Superior temporal gyrus (tissue), 1 donor: ENCODE measurements around the gene POLA2.

ENCODE experiments used
- DNase-seq: peaks from one replicate; pipeline ENCODE4 v3.0.0-alpha.2; 2016; ENCODE audit errors: extremely low spot score

The POLA2 gene

GRCh38 chr11:65286686-65287085 lies 24.9 kb downstream of the POLA2 start:
- DNase-seq: no peak

DNA sequence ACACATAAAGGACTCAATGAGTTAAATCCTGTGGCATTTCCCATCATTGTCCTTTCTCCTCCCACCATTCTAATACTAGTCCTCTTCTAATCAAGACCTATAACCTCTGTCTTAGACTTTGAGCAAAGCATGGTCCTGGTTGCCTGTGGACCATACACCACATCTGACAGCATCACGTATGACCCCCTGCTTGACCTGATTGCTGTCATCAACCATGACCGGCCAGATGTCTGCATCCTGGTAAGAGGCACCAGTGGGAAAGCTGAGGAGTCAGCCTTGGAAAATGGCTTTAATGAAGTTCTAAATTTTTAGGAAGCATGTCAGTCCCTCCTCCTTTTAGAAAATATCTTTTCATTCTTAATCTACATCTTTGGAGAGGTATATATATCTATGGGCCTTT lies 25.8 kb downstream of the POLA2 start:
- DNase-seq: no peak

DNA sequence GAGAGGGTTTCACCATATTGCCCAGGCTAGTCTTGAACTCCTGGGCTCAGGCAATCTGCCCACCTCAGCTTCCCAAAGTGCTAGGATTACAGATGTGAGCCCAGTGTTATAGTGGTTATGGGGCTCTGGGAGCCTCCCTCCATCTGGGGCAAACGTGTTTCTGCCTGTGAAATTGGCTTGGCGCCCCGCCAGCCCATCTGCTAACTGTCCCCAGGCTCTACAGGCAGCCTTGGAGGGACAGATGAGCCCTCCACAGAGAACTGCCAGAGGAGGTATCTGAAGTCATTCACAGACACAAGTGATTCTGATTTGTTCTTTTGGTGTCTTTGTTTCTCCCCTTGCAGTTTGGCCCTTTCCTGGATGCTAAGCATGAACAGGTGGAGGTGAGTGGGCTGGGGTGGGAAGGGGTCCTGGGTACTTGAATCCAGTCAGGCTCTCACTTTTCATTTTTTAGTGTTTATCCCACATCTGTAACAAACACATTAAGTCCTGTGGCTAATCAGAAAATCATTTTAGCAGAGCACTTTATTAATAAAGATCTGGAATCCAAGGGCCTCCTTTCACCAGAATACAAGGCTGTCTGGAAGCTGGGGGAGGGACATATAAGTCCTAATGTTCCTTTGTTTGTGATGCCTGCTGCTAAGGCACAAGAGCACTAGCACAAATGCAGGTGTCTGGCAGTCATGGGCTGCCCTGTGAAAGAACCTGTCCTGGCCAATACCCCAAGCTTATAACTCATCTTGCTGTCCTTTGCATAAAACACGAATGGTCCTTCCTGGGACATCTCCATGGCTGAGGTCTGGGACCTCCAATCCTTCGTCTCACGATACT lies 27.2 kb downstream of the POLA2 start:
- DNase-seq: no peak

- DNase-seq: peak; percentile 93
Measured at GRCh38 chr11:65290448-65291165, 28.8 kb downstream of the POLA2 start.

- peak; percentile 92 for DNase-seq
Measured at GRCh38 chr11:65291613-65292012, 29.9 kb downstream of the POLA2 start.

DNA sequence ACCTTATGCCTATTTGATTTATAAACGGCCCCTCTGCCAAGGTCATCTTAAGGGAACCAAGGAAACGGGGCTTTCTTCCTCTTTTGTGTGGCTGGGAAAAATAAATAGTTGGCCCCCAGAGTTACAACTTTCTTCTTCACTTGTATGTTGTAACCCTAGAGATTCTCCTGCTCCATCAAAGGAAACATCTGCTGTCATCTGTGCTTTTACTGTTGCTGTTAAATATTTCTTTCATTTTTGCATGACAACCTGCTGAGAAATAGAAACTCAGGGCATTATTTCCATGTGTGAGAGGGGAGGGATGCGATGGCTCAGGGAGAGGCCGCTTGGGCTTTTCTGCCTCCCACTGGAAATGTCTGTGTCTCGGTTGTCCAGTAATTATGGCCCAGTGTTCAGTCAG lies 31.1 kb downstream of the POLA2 start:
- DNase-seq: no peak

DNA sequence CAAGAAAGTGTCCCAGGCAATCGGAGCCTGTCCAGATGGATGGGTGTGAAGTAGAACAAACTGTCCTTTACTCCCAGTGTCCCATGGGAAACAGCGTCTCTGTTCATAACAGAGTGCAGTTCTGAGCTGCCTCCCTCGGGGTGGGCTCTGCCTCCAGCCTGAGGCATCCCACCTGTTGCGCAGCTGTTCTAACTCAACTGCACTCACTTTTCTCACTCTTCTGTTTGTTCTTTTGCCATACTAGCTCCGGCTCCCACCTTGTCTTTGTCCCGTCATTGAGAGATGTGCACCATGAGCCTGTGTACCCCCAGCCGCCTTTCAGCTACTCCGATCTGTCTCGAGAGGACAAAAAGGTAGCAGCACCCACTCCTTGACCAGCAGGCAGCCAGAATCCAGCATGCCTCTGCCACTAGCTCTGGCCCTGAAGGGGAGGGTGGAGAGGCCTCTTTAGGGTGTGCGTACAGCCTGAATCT lies 32.2 kb downstream of the POLA2 start:
- DNase-seq: no peak

DNA sequence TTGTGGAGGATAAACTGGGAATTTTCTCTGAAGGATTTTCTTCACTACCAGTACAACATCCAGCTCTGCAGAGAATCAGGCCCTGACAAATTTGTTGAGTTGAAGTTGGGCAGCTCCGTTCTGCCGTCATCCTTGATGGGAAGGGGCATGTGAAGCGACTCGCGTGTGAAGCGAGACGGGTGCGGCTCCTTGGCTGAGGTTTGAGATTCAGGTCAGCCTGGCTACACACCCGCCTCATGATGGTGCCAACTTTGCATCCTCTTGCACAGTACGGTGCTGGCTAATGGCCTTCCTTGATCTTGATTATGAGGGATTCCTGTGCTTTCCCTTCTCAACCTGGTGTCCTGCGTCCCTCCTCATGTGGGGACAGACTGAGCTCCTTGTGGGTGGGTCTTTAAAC lies 33.2 kb downstream of the POLA2 start:
- no peak for DNase-seq

DNA sequence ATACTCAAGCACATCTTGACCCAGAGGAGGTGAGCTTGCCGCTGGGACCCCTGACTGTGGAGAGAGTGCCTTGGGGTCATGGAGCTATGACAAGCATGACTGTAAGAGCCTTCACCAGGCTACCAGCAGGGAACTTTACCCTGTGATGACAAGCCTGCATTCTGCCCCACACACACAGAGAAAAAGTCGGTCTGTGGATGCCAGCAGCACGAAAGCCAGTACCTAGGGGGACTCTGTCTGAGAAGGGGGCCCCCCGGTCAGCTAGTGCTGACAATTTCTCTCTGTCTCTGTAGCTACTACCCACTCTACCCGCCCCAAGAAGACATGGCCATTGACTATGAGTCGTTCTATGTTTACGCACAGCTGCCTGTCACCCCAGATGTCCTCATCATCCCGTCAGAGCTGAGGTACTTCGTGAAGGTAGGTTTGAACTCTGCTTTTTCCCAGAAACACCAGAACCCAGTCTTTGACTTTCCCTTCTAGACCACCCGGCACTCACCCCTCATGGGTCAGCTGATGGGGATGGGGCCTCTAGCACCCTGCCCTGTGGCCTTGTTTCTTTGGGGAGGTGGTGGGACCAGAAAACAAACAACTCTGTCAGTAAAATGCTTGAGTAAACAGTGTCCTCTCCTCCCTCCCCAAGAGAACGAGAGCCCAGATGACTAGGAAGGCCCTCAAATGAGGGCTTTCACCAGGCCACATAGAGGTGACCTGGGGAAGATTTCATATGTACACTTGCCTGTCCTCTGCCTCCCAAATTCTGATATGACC lies 34.0 kb downstream of the POLA2 start:
- DNase-seq: no peak

- DNase-seq: no peak
Measured at GRCh38 chr11:65297026-65297672, 35.4 kb downstream of the POLA2 start.

GRCh38 chr11:65298131-65298535 lies 36.4 kb downstream of the POLA2 start:
- DNase-seq: no peak

DNA sequence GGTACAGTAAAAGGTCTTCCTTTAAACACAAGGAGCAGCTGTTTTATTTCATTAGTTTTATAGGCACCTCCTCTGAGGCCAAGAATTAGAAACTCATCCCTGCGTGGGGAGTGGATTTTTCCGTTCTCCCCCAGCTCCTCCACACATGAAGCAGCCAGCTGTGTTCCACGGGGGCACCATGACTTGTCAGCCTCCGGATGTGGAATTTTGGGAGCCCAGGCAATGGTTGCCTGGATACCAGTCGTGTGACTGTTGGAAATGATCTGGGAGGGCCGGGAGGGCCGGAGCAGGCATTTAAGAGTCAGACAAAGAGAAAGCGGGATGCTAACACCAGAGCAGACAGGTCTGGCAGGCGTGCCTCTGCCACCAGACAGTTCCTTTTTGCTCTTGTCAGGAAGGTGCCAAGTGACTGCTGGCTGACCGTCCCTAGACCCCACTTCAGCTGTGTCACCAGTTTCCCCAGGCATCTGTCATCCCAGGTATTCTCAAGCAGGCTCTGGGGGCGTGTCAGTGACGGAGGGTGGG lies 37.0 kb downstream of the POLA2 start:
- DNase-seq: no peak

DNA sequence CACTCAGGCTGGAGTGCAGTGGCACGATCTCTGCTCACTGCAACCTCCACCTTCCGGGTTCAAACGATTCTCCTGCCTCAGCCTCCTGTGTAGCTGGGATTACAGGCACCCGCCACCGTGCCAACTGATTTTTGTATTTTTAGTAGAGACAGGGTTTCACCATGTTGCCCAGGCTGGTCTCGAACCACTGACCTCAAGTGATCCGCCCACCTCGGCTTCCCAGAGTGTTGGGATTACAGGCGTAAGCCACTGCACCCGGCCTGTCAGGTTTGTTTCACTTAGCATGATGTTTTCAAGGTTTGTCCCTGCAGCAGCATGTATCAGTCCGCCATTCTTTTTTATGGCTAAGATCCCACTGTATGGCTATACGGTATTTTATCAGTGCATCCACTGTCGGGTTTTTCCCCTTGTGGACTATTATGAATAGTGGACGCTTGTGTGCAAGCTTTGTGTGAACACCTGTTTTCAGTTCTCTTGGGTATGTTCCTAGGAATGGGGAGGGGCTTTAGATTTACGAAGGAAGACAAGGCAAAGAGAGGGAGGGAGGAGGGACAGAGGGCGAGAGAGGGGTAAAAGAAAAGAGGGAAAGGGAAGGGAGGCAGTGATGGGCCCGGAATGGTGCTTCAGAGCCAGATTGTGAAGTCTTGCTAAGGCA lies 39.0 kb downstream of the POLA2 start:
- peak; percentile 8 for DNase-seq

GRCh38 chr11:65301491-65302329 lies 39.9 kb downstream of the POLA2 start:
- peak; percentile 10 for DNase-seq

- DNase-seq: no peak
Measured at GRCh38 chr11:65303555-65303954, 41.8 kb downstream of the POLA2 start.

GRCh38 chr11:65304110-65304509 lies 42.3 kb downstream of the POLA2 start:
- DNase-seq: no peak

- no peak for DNase-seq
Measured at GRCh38 chr11:65304613-65305012, 42.9 kb downstream of the POLA2 start.

DNA sequence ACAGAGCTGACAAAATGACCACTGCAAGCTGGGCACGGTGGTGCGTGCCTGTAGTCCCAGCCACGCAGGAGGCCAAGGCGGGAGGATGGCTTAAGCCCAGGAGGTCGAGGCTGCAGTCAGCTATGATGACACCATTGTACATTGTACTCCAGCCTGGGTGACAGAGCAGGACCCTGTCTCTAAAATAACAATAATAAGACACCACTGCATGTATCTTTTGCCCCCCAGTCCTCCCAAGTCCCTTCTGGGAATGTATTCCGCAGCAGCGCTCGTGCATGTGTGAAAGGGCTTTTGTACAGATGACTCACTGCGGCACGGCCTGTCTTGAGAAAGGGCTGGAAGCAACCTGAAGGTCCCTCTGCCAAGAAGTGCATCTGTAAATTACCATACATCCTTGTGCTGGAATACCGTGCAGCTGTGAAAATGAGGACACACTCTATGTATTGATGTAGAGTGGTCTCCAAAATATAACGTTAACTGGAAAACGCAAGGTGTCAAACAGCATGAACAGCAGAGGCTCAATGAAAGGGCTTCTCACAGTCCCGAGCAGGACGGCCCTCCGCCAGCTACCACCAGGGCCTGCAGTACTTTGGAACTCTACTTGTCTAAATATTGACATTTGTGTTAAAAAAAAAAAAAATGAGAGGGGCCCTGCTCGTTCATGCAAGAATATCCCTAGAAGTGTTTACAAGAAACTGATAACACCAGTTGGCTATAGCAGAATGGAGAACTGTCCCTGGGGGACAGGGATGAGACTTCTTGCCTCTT lies 43.9 kb downstream of the POLA2 start:
- DNase-seq: peak; percentile 26
